Activated CD8-positive, alpha-beta memory T cell treated with anti-CD3 and anti-CD28 coated beads, Interleukin-2, amount 50 U/mL, for 4 hours (primary cell): Measurements from ENCODE around the gene DLG2.

Experiments used
- DNase-seq: peaks from one replicate; pipeline ENCODE4 v3.0.0-alpha.2; 2020

The DLG2 gene

GRCh38 chr11:83941050-83941449 is 1686.1 kb downstream of the DLG2 start:
- DNase-seq, result no peak

DNA sequence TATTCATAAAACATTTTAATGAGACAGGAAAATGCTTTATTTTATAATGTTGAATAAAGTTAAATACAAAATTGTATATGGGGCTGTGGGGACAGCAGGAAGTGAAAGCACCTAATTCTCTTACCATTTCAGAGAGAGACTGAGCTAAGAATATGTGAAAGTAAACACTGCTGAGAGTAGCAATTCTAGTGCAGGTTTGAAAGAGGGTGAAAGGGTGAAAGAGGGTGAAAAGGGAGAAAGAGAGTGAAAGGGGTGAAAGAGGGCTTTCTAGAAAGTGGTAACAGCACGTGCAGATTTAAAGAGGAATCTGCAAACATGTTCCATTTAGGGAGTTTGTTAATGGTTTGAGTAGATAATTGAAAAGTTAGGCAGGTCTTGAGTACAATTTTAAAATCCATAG is 1689.0 kb downstream of the DLG2 start:
- no peak for DNase-seq

DNA sequence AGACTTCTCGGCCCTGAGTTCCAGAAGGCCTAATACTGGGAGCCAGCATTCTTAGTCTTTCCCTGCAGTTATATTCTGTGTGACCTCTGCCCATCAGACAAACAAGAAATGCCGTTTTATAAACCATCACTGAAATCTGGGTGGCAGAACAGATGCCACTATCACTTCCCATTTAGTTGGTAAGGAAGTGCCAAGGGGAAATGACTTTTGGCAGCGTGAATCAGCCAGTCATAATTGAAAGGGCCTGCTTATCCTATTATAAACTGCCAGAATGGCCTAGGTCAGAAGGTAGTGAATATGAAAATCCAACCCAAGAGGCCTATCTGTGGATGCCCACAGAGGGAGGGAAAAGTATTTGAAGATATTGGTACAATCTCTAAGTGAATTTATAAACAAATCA is 1694.1 kb downstream of the DLG2 start:
- no peak for DNase-seq

GRCh38 chr11:83927422-83927821 is 1699.7 kb downstream of the DLG2 start:
- no peak for DNase-seq

GRCh38 chr11:83924795-83925542 is 1702.2 kb downstream of the DLG2 start:
- no peak for DNase-seq

DNA sequence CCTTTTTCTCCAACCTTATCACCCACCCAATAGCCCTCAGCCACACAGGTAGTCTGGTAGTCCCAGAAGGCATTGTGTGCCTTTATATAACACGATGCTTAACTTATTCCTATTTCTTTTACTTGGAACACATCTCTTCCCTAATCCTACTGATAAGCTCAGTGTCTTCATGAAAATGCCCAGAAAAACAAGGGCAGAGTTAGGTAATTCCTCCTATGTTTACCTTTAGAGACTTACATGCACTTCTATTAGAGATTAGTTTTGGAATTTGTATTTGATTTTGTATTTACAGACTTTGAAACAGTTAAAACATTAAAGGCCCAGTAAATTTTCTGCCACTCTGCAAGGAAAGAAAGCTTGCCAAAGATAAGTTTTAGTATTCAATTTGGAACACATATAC is 1703.2 kb downstream of the DLG2 start:
- no peak for DNase-seq

DNA sequence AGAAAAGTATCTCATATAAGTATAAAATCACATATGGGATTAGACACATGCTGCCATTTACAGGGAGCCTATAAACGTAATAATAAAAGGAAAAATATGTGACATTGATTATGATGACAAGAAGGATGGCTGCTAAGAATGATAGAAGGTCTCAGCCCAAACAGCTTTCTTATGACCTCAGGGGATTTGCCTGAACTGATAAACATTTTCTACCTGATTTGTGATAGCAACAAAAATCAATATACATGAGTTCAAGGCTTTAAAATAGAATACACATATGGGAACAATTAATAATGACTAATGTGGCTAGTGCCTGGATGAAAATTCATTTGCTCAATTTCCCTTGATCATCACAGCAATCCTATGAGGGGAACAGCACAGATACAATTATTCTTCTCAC is 1704.2 kb downstream of the DLG2 start:
- no peak for DNase-seq

DNA sequence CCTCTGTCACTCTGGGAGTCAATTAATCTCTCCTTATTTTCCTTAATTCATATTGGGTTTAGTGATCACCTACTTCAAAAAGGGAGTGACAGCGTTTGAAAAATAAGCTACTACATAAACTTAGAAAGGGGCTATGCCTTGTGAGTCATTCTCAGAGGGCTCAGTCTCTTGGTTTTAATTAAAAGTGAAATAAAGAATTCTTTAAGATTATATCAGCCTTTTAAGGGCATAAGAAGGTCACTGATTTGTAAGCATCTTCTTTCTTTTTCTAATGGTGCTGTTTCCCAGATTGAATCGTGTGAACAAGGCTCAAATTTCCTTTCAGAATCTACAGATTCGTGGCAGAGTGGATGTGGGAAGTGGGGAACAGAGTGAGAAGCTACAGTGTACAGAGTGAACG is 1704.8 kb downstream of the DLG2 start:
- no peak for DNase-seq

DNA sequence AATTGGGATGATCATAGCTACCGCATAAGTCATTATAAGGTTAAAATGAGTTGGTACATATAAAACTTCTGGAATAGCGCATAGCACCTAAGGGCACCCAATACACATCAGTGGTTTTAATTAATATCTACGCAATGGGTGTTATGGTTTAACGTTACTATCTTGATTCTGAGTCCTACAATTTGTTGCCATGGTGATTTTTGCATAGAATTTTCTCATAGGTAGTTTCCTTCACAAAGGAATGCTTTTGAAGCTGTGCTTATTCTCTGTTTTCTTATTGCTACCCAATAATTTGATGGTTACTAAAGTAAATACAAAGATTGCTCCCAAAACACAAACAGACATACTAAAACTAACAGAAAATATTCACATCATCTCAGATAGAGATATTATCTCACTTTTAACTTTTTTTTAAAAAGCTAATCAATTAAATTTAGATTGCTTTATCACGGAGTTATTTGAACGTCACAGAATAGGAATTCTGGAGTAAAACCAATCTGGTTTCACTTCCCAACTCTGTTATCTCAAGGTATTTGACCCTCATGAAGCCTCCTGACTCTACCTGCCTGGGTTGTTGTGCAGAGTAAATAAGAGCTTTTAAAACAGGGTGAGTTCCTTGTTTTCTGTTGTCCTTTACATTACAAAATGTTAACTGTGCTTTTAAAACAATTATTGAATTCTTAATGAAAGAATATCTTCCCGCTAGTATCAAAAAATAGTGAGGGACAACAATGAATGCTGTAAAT is 1705.5 kb downstream of the DLG2 start:
- DNase-seq, result no peak

- DNase-seq, result no peak
Measured at GRCh38 chr11:83918476-83918875, 1708.7 kb downstream of the DLG2 start.

DNA sequence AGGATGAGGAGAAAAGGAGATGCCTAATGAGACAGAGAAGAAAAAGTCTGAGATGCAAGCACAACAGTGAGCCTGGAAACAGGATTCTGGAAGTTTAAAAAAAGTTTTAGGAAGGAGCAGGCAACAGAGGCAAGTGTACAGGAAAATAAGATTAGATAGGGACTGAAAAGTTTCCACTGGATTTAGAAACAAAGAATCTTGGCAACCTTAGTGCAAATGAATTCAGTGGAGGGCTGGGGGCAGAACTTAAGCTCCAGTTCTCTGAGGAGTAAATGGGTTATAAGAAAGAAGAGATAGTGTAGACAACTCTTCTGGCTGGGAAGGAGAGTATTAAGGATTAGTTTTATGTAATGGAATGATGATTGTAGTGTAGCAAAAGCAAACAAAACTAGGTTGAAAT is 1712.1 kb downstream of the DLG2 start:
- no peak for DNase-seq

DNA sequence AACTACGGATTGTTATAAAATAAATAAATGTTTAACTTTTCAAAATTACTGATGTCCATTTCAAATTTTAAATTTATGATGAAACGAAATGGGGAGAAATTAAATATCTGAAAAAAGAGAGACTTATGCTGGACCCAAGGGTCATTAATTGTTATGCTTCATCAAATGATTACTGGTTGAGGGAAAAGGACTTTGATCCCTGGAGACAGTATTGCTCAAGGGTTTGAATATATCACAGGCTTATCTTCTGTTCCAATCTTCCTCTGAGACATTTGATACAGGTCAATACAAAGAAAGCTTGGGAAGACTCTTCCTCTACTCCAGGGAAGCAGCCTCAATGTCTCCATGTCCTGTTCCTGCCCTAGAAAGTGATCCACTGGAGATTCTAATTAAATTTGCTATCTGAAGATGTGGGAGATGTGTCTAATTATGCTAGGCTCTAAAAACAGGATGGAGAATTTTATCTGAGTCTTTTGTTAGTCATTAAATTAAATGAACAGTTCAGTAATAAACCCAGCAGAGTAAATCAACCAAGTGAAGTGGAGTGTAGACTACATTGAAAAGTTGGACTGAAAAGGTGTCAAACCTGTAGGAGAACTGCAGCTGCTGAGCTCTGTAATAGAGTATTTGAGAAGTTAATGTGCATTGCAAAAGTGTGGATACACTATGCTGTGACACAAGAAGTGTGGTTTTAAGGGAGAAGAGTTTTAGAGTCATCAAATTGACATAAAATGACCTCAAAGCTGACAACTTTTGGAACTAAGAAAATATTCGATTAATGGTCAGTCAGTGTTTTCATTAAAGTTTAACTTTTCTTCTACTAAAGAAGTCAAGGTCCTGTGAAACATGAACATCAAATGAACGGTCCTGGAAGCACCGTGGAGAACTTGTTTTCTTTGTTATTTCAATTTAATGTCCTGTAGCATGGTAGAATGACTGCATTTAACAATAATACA is 1717.3 kb downstream of the DLG2 start:
- DNase-seq, result no peak

- DNase-seq, result no peak
Measured at GRCh38 chr11:83908298-83908856, 1718.8 kb downstream of the DLG2 start.

DNA sequence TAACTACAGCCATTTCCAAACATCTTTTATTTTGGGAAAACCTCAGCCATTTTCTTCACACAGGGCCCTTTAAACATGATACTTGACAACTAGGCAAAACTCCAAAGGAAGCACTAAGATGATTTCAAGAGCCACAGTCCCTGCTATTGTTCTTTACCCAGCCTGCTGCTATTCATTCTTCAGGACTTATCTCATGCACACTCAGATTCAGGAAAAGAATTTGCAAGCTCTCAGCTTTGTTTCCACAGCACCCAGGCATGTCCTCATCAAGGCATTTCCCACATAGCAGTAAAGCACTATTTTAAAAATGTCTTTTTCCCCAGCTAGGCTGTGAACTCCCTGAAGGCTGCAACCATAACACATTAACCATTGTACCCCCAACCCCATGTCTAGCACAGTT is 1731.6 kb downstream of the DLG2 start:
- no peak for DNase-seq

DNA sequence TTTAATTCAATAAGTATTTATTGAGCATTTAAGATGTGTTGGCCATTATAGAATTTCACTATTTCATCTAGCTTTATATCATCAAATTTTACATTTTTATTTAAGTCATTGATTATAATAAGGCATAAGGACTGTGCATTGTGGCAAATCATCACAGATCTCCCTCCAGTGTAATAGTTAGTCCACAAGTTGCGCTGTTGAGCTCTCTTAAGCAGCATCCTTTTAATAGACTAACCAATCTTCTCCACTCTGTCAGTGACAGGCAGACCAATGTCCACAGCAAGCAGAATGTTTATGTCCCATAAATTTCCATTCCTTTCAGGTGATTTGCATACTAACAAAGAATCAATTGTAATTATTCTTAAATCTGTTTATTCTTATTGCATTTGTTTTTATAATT is 1745.7 kb downstream of the DLG2 start:
- no peak for DNase-seq

- no peak for DNase-seq
Measured at GRCh38 chr11:83871054-83871453, 1756.1 kb downstream of the DLG2 start.

DNA sequence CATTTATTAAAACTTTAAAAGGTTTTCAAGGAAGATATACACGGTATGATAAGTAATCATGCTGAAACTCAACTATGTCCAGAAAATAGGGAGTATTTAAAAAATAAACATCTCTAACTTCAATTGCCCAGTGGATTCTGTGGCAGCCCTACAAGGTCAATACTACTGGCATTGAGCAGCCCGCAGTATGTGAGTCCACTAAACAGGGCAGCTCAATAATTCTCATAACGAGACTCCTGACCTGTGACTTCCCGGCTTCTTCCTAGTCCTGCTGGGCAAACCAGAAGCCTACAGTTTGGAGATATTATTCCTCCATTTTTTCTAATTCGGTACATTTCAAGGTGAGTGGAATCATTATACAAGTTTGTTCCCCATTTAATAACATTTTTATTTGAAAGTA is 1760.5 kb downstream of the DLG2 start:
- no peak for DNase-seq

GRCh38 chr11:83865636-83866461 is 1761.3 kb downstream of the DLG2 start:
- DNase-seq, result no peak

DNA sequence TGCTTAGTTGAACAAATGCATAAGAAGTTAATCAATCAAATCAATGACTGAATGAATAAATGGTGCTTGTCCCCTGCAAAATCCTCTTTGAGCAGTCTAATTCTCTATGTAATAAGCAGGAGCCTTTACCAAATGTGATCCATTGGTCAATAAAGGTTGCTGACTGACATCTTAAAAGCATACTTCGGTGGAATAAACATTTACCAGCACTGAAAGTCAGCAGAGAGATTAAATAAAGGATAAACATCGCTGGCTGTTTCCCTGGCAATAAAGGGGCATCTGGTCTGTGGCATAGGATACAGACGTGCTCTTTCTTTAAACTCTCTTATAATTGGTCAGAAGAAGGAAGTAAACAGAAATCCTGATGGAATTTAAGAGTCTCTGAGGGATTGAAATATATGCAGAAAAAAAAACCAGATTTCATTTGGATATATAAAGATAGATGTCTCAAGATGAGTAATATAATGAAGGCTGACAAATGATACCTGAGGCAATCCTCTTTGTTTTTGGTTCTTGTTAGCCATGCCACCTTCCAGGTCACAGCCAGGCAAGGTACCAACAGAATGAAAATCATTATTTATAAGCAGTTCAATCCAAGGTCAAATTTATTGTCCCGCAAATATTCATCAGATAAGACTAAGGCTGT is 1762.6 kb downstream of the DLG2 start:
- no peak for DNase-seq

DNA sequence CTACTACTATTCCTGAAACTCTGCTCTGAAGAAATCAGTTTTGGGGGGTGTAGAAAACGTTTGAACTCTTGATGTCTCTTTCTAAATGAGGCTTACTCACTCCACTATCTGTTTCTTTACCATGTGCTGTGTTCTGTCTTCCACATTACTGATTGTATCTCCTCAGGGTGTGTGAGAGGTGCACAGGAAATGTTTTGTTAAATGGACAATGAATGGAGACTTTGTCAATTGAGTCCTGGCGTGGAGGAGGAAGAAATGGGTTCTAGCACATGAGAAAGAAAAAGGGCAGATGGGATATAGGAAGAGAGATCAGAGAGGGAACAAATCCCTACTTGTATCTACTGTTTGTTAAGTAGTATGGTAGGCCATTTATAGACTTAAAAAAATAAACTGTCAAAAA is 1763.9 kb downstream of the DLG2 start:
- DNase-seq, result no peak

DNA sequence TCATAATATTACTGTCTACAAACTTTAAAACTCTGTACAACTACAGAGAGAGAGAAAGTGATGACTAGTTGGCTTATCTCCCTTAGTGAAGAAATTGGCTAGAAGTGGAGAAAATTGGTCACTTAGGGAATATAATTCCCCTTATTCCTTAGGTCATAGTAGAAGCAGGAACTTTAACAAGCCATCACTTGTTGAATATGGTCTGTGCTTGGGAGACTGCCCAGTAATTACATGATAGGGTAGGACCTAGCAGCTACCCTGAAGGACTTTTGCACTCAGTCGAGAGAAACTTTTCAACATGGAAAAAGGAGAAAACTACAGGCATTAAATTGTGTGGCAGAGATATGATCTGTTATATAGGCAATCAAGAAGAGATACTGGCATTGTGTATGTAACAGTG is 1764.5 kb downstream of the DLG2 start:
- no peak for DNase-seq

GRCh38 chr11:83862033-83862432 is 1765.1 kb downstream of the DLG2 start:
- DNase-seq, result no peak
